ENCODE data around the gene APBA1.

Gene APBA1

GRCh38 chr9:69577123-69577522 is 95.0 kb downstream of the APBA1 start:
- DNase-seq, result no peak

GRCh38 chr9:69574057-69574456 is 98.1 kb downstream of the APBA1 start:
- no peak for DNase-seq

GRCh38 chr9:69573651-69574050 is 98.5 kb downstream of the APBA1 start:
- no peak for DNase-seq

- no peak for DNase-seq
Observed at GRCh38 chr9:69572611-69573010, 99.6 kb downstream of the APBA1 start.

GRCh38 chr9:69571032-69571431 is 101.1 kb downstream of the APBA1 start:
- no peak for DNase-seq

GRCh38 chr9:69569738-69570451 is 102.3 kb downstream of the APBA1 start:
- DNase-seq, result no peak

- no peak for DNase-seq
Observed at GRCh38 chr9:69564557-69564956, 107.6 kb downstream of the APBA1 start.

GRCh38 chr9:69559126-69559525 is 113.0 kb downstream of the APBA1 start:
- DNase-seq, result no peak

GRCh38 chr9:69556707-69557106 is 115.5 kb downstream of the APBA1 start:
- no peak for DNase-seq

GRCh38 chr9:69555802-69556201 is 116.4 kb downstream of the APBA1 start:
- no peak for DNase-seq

- DNase-seq, result no peak
Observed at GRCh38 chr9:69554945-69555344, 117.2 kb downstream of the APBA1 start.

GRCh38 chr9:69549310-69550202 is 122.6 kb downstream of the APBA1 start:
- peak; percentile 28 to 59 (median 48) for DNase-seq

- DNase-seq, result no peak
Observed at GRCh38 chr9:69548681-69549080, 123.5 kb downstream of the APBA1 start.

GRCh38 chr9:69546265-69546664 is 125.9 kb downstream of the APBA1 start:
- peak in 1 of 4 experiments; percentile 9 for DNase-seq

GRCh38 chr9:69542942-69543704 is 129.0 kb downstream of the APBA1 start:
- DNase-seq, result no peak

- no peak for DNase-seq
Observed at GRCh38 chr9:69542058-69542457, 130.1 kb downstream of the APBA1 start.

GRCh38 chr9:69535911-69536310 is 136.3 kb downstream of the APBA1 start:
- no peak for DNase-seq

- no peak for DNase-seq
Observed at GRCh38 chr9:69535286-69535832, 136.8 kb downstream of the APBA1 start.

GRCh38 chr9:69532396-69532795 is 139.8 kb downstream of the APBA1 start:
- DNase-seq, result no peak

- DNase-seq, result no peak
Observed at GRCh38 chr9:69527454-69527853, 144.7 kb downstream of the APBA1 start.

- DNase-seq, result no peak
Observed at GRCh38 chr9:69526699-69527098, 145.5 kb downstream of the APBA1 start.

GRCh38 chr9:69519470-69520240 is 152.5 kb downstream of the APBA1 start:
- DNase-seq, result no peak

All from suppressor macrophage (primary cell).